CD14-positive monocyte (primary cell): ENCODE data around the gene ZDHHC7. TPM values are rescaled to one million over a fixed set of nuclear protein-coding genes. Genes with fewer than 3 reads are reported as not detected.

Source experiments
- DNase-seq, 3 donors: peaks; one replicate each; pipeline ENCODE4 v3.0.0-alpha.2; 2011 to 2022
- H2AFZ ChIP-seq: 2 replicates; pipeline ENCODE4 v1.6.0; 2012; ENCODE audit warnings: mild to moderate bottlenecking, low read depth, low read length, inconsistent platforms; ENCODE audit not compliant: insufficient read depth, poor library complexity, severe bottlenecking
- H3K27ac ChIP-seq, 2 donors: 1 replicate in 1 of 2; 2 replicates in 1 of 2; pipeline ENCODE4 v1.5.1; 2012 to 2013; ENCODE audit warnings: low read length in 2 of 2, control low read depth in 1 of 2, inconsistent platforms in 1 of 2, low read depth in 1 of 2, mild to moderate bottlenecking in 1 of 2
- H3K27me3 ChIP-seq, 2 donors: one replicate each; pipeline versions ENCODE4 v1.6.0 to v1.6.1; 2011 to 2013; ENCODE audit warnings: low read length in 2 of 2; ENCODE audit not compliant: control insufficient read depth in 2 of 2, insufficient read depth in 2 of 2
- H3K36me3 ChIP-seq, 2 donors: replicated peaks in 1 of 2; 1 replicate in 1 of 2; 2 replicates in 1 of 2; pipeline versions ENCODE4 v1.5.1 to v1.6.1; 2012 to 2013; ENCODE audit warnings: low read length in 2 of 2, control low read depth in 1 of 2, inconsistent platforms in 1 of 2, mild to moderate bottlenecking in 1 of 2; ENCODE audit not compliant: insufficient read depth in 2 of 2, control insufficient read depth in 1 of 2
- H3K4me1 ChIP-seq, 2 donors: 1 replicate in 1 of 2; 2 replicates in 1 of 2; pipeline versions ENCODE4 v1.5.1 to v1.6.1; 2012 to 2013; ENCODE audit warnings: low read length in 2 of 2, control low read depth in 1 of 2, inconsistent platforms in 1 of 2, mild to moderate bottlenecking in 1 of 2, moderate library complexity in 1 of 2; ENCODE audit not compliant: insufficient read depth in 2 of 2, control insufficient read depth in 1 of 2
- H3K4me2 ChIP-seq: replicated peaks from 2 replicates; pipeline ENCODE3; 2012; ENCODE audit warnings: low read length, moderate library complexity, mild to moderate bottlenecking; ENCODE audit not compliant: poor library complexity, severe bottlenecking; ENCODE audit errors: extremely low read depth
- H3K4me3 ChIP-seq, 3 experiments: fragments of 200-600 bp in 1 of 3; sonication (generic) in 1 of 3; replicated peaks in 1 of 3; 1 replicate in 2 of 3; 2 replicates in 1 of 3; pipeline ENCODE4 v1.5.1; 2011 to 2013; ENCODE audit warnings: low read length in 3 of 3, mild to moderate bottlenecking in 3 of 3, control low read depth in 2 of 3, low read depth in 2 of 3, inconsistent platforms in 1 of 3, moderate library complexity in 1 of 3
- H3K79me2 ChIP-seq: 2 replicates; pipeline ENCODE4 v1.6.0; 2012; ENCODE audit warnings: mild to moderate bottlenecking, control low read depth, inconsistent platforms, low read length, moderate library complexity; ENCODE audit not compliant: insufficient read depth
- H3K9ac ChIP-seq: 2 replicates; pipeline ENCODE4 v1.6.0; 2017; ENCODE audit warnings: low read length, mild to moderate bottlenecking; ENCODE audit not compliant: insufficient read depth, poor library complexity, severe bottlenecking
- H3K9me3 ChIP-seq, 2 donors: replicated peaks in 1 of 2; 1 replicate in 1 of 2; 2 replicates in 1 of 2; pipeline versions ENCODE4 v1.5.1 to v1.6.1; 2012 to 2013; ENCODE audit warnings: low read length in 2 of 2, control low read depth in 1 of 2; ENCODE audit not compliant: control insufficient read depth in 1 of 2, insufficient read depth in 1 of 2
- H4K20me1 ChIP-seq: 2 replicates; pipeline ENCODE4 v1.6.0; 2012; ENCODE audit warnings: mild to moderate bottlenecking, low read length, control low read depth, moderate library complexity; ENCODE audit not compliant: insufficient read depth
- H3K27ac Mint-ChIP-seq, 7 donors: one replicate each; pipeline ENCODE4 v1.8.0; 2020; ENCODE audit warnings: mild to moderate bottlenecking in 7 of 7, mixed read lengths in 7 of 7, moderate library complexity in 6 of 7, inconsistent platforms in 2 of 7
- H3K27me3 Mint-ChIP-seq, 3 donors: one replicate each; pipeline ENCODE4 v1.8.0; 2021 to 2022; ENCODE audit warnings: low read depth in 3 of 3, mild to moderate bottlenecking in 3 of 3, mixed read lengths in 3 of 3, moderate library complexity in 3 of 3, inconsistent platforms in 1 of 3
- H3K36me3 Mint-ChIP-seq, 2 donors: one replicate each; pipeline ENCODE4 v1.8.0; 2020; ENCODE audit warnings: mixed read lengths in 2 of 2, inconsistent platforms in 1 of 2, mild to moderate bottlenecking in 1 of 2
- H3K4me1 Mint-ChIP-seq: one replicate; pipeline ENCODE4 v1.8.0; 2020; ENCODE audit warnings: mild to moderate bottlenecking, mixed read lengths
- H3K4me3 Mint-ChIP-seq, 2 donors: one replicate each; pipeline ENCODE4 v1.8.0; 2020; ENCODE audit warnings: mild to moderate bottlenecking in 2 of 2, mixed read lengths in 2 of 2, moderate library complexity in 1 of 2
- H3K9me3 Mint-ChIP-seq, 7 donors: one replicate each; pipeline ENCODE4 v1.8.0; 2020 to 2022; ENCODE audit warnings: mixed read lengths in 7 of 7, mild to moderate bottlenecking in 6 of 7, moderate library complexity in 6 of 7, inconsistent platforms in 2 of 7
- CTCF ChIP-seq: fragments of 200-600 bp; IDR thresholded peaks from one replicate; pipeline ENCODE4 v1.8.0; 2022; ENCODE audit warnings: antibody characterized with exemption, mild to moderate bottlenecking
- WGBS: methylation state at CpG from one replicate; pipeline ENCODE4 v1.1.5; 2013; ENCODE audit warnings: missing lambda C conversion rate; ENCODE audit not compliant: insufficient coverage; 5-methylcytosine and 5-hydroxymethylcytosine counted together
- intact Hi-C, 2 donors: fragments of 100-400 bp; cut with micrococcal nuclease; formaldehyde crosslinking; loops; one replicate each; pipeline versions ENCODE4 v1.15.0 to v1.15.1; 2023
- polyA plus RNA-seq, 3 donors: library from polyadenylated mRNA; depleted of rRNA in 1 of 3; unstranded in 2 of 3; stranded (reverse) in 1 of 3; fragments of 300-500 nt in 2 of 3; fragments of >200 nt in 1 of 3; fragmentation: Illumina TruSeq in 2 of 3; gene quantifications; 1 replicate in 2 of 3; 2 replicates in 1 of 3; pipeline ENCODE4 v1.2.3, GENCODE V29; 2012 to 2021

ZDHHC7 gene
- polyA plus RNA-seq, 3 donors: 99.7 to 189 (median 129) TPM

GRCh38 chr16:85037050-85037410 is 25.7 kb upstream of the ZDHHC7 start:
- DNase-seq: peak in 1 of 3 donors; percentile 53
- Mint-ChIP-seq H3K27ac (peak overlapping the region in 5 of 7 donors; percentile 68 to 90 (median 78)), H3K4me1 (peaks cover 50% of the 10 kb centered on the region), H3K36me3 (peaks cover 87 to 88% of the 10 kb centered on the region in 2 donors), H3K27me3 (peaks cover 0 to 2% (median 1%) of the 10 kb centered on the region in 3 donors), H3K9me3 (no peaks in the 10 kb centered on the region), H3K4me3 (no peak overlapping the region)
- Histone ChIP-seq H3K9me3 (no peaks in the 10 kb centered on the region), H3K27ac (peak overlapping the region in 1 of 2 donors; percentile 63), H3K4me3 (no peak overlapping the region), H3K27me3 (no peaks in the 10 kb centered on the region), H3K4me2 (peak overlapping the region; percentile 48), H3K4me1 (peaks cover 25 to 29% of the 10 kb centered on the region in 2 donors), H3K36me3 (peaks cover 73 to 93% of the 10 kb centered on the region in 2 donors), H4K20me1 (peaks cover 100% of the 10 kb centered on the region), H3K9ac (no peak overlapping the region), H3K79me2 (peaks cover 96% of the 10 kb centered on the region), H2AFZ (no peak overlapping the region)
- 95% methylated on average over 7 of the region's 7 CpGs for WGBS
- no peak for TF ChIP-seq CTCF
- intact Hi-C loops: loop anchor here (5.0 to 10.0 kb wide), 2 partner anchors 40 to 48 kb away; no protein-coding TSS in a partner anchor

- H3K4me2 ChIP-seq: peak overlapping the region; percentile 48
- H3K9ac ChIP-seq: no peak overlapping the region
- no peaks in the 10 kb centered on the region for H3K9me3 Mint-ChIP-seq
- H3K79me2 ChIP-seq: peaks cover 96% of the 10 kb centered on the region
- peaks cover 78 to 93% of the 10 kb centered on the region in 2 donors for H3K36me3 ChIP-seq
- peak overlapping the region; percentile 32 to 91 (median 86) for H3K27ac Mint-ChIP-seq
- peak overlapping the region; percentile 59 to 84 for H3K4me3 Mint-ChIP-seq
- H3K36me3 Mint-ChIP-seq: peaks cover 87 to 88% of the 10 kb centered on the region in 2 donors
- peak overlapping the region in 1 of 3 experiments; percentile 42 for H3K4me3 ChIP-seq
- peak in 1 of 3 donors; percentile 54 for DNase-seq
- WGBS: 42% methylated on average over 15 of the region's 15 CpGs
- no peaks in the 10 kb centered on the region for H3K27me3 ChIP-seq
- intact Hi-C loops: loop anchor here (5.0 to 10.0 kb wide), 2 partner anchors 41 to 48 kb away; no protein-coding TSS in a partner anchor
- no peak overlapping the region for H2AFZ ChIP-seq
- peaks cover 48% of the 10 kb centered on the region for H3K4me1 Mint-ChIP-seq
- no peaks in the 10 kb centered on the region for H3K9me3 ChIP-seq
- peaks cover 0 to 2% (median 1%) of the 10 kb centered on the region in 3 donors for H3K27me3 Mint-ChIP-seq
- TF ChIP-seq CTCF: no peak
- peaks cover 22 to 25% of the 10 kb centered on the region in 2 donors for H3K4me1 ChIP-seq
- peak overlapping the region; percentile 26 to 63 for H3K27ac ChIP-seq
- H4K20me1 ChIP-seq: peaks cover 100% of the 10 kb centered on the region
Measured at GRCh38 chr16:85036236-85037049, 25.1 kb upstream of the ZDHHC7 start.
